ENCODE results near the gene IL17RB. TPM values are rescaled to one million over a fixed set of nuclear protein-coding genes. Genes with fewer than 3 reads are reported as not detected.

The IL17RB gene
- total and polyA plus RNA-seq, 2 of the 4 experiments (the other 2 are of a cell fraction) = under 0.01 TPM; not detected in 1

GRCh38 chr3:53823026-53823955, 23.1 kb upstream of the IL17RB start (continued):
- no peak for TF ChIP-seq CHD1 (IDR thresholded peaks at IDR 0.05; ENCODE audit: low read depth, low read length)

- no peaks in the 10 kb centered on the region for H3K79me1 ChIP-seq (ENCODE audit: low read depth in 1 of 2, low read length in 2 of 2)
- no CpG with 5 or more reads among the region's 10 CpGs for WGBS, 2 experiments (ENCODE audit: extremely low coverage in 2 of 2, insufficient read length in 1 of 2)
- no peak overlapping the region for H3K4me3 ChIP-seq (ENCODE audit: insufficient read depth, low read depth, low read length)
- intact Hi-C loops (cut with micrococcal nuclease) = no loop called here
- H3K9me3 ChIP-seq (ENCODE audit: control insufficient read depth, insufficient read depth, low read length) = no peaks in the 10 kb centered on the region
- no peak overlapping the region for H3K23ac ChIP-seq (ENCODE audit: low read depth, low read length)
- H2BK20ac ChIP-seq (ENCODE audit: low read depth, low read length) = no peak overlapping the region
- H4K91ac ChIP-seq (ENCODE audit: insufficient read depth, low read depth, low read length) = no peak overlapping the region
- no peak overlapping the region for H4K8ac ChIP-seq (ENCODE audit: low read depth in 2 of 2, low read length in 2 of 2)
- no peaks in the 10 kb centered on the region; the same call in 1 of the 2 replicates for H3K27me3 ChIP-seq (ENCODE audit: control insufficient read depth, insufficient read depth, low read length)
- ATAC-seq (ENCODE audit: low read depth) (no peak), DNase-seq (no peak)
- no peaks in the 10 kb centered on the region for H3K36me3 ChIP-seq (ENCODE audit: control insufficient read depth, insufficient read depth, low read length)
- H3K14ac ChIP-seq (replicated peaks; ENCODE audit: low read depth, low read length) = no peak overlapping the region
- H3K56ac ChIP-seq (ENCODE audit: extremely low read depth, insufficient read depth, low read length) = no peak overlapping the region
- H2BK120ac ChIP-seq (ENCODE audit: low read depth, low read length) = no peak overlapping the region
- no peak overlapping the region for H3K27ac ChIP-seq (ENCODE audit: insufficient read depth, low read length)
- POLR2A ChIA-PET (ENCODE audit: unreplicated experiment) = no interaction called here
- CTCF ChIA-PET = no interaction called here
- H3K4me2 ChIP-seq (ENCODE audit: low read depth, low read length) = no peak overlapping the region
- no TSS peak for BruUV-seq (replicated peaks)
- no peak overlapping the region for H2AK9ac ChIP-seq (replicated peaks; ENCODE audit: low read depth, low read length, poor library complexity)
- H4K20me1 ChIP-seq (ENCODE audit: insufficient read depth, low read length) = no peaks in the 10 kb centered on the region
- no peak overlapping the region for H2BK5ac ChIP-seq (ENCODE audit: low read depth, low read length, poor library complexity, severe bottlenecking)
- in situ Hi-C loops (cut with MboI; ENCODE audit: low sequenced_read_pairs) = no loop called here
- H3K4ac ChIP-seq (ENCODE audit: low read depth, low read length) = no peak overlapping the region
- no peaks in the 10 kb centered on the region for H3K4me1 ChIP-seq (ENCODE audit: control insufficient read depth, insufficient read depth, low read length)
- no peak overlapping the region for H3K9ac ChIP-seq (ENCODE audit: low read depth, low read length)
- no peak overlapping the region for H4K5ac ChIP-seq (ENCODE audit: low read depth, low read length)
- H3K18ac ChIP-seq (ENCODE audit: low read depth, low read length) = no peak overlapping the region
- no peak overlapping the region for H2AFZ ChIP-seq (replicated peaks; ENCODE audit: low read length, poor library complexity)
- H2BK15ac ChIP-seq (ENCODE audit: low read depth, low read length) = no peak overlapping the region
- H3K9me1 ChIP-seq (ENCODE audit: insufficient read depth, low read length) = no peaks in the 10 kb centered on the region
- no peak overlapping the region for H2AK5ac ChIP-seq (ENCODE audit: low read depth, low read length)
- dilution Hi-C loops (cut with HindIII; ENCODE audit: low sequenced_read_pairs, unreplicated experiment) = no loop called here
- TF ChIP-seq RCOR1 (IDR thresholded peaks at IDR 0.05; ENCODE audit: insufficient replicate concordance, low read length) (no peak), FOS (IDR thresholded peaks at IDR 0.05; ENCODE audit: low read depth, low read length) (no peak), CHD1 (IDR thresholded peaks at IDR 0.05; ENCODE audit: low read depth, low read length) (no peak), CTCF (conservative IDR thresholded peaks at IDR 0.05; ENCODE audit: low read depth, low read length) (no peak), MAZ (IDR thresholded peaks at IDR 0.05; ENCODE audit: borderline replicate concordance, low read depth, low read length) (no peak), RAD21 (IDR thresholded peaks at IDR 0.05; ENCODE audit: low read length) (no peak), NFE2L2 (IDR thresholded peaks at IDR 0.05; ENCODE audit: low read depth, low read length) (no peak), RFX5 (IDR thresholded peaks at IDR 0.05; ENCODE audit: low read depth, low read length) (no peak)
- TF ChIP-seq, protein P1, sequence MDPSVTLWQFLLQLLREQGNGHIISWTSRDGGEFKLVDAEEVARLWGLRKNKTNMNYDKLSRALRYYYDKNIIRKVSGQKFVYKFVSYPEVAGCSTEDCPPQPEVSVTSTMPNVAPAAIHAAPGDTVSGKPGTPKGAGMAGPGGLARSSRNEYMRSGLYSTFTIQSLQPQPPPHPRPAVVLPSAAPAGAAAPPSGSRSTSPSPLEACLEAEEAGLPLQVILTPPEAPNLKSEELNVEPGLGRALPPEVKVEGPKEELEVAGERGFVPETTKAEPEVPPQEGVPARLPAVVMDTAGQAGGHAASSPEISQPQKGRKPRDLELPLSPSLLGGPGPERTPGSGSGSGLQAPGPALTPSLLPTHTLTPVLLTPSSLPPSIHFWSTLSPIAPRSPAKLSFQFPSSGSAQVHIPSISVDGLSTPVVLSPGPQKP (IDR thresholded peaks at IDR 0.05; ENCODE audit: borderline replicate concordance, low read depth, low read length) = no peak
- TF ChIP-seq, protein P2, sequence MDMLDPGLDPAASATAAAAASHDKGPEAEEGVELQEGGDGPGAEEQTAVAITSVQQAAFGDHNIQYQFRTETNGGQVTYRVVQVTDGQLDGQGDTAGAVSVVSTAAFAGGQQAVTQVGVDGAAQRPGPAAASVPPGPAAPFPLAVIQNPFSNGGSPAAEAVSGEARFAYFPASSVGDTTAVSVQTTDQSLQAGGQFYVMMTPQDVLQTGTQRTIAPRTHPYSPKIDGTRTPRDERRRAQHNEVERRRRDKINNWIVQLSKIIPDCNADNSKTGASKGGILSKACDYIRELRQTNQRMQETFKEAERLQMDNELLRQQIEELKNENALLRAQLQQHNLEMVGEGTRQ (IDR thresholded peaks at IDR 0.05; ENCODE audit: low read depth, low read length) = no peak
Measured at GRCh38 chr3:53823956-53824657, 22.3 kb upstream of the IL17RB start.

All from IMR-90 (cell line).